GM12892 (cell line): ENCODE measurements around the gene FLYWCH2.
"Not testable (repeated sequence)": the region's sequence is repeated elsewhere in the genome, so short reads cannot be mapped to it uniquely, and the experiment has no call there.

Experiments used
- DNase-seq: peaks from one replicate; pipeline ENCODE4 v3.0.0; 2011; ENCODE audit not compliant: insufficient read length
- FAIRE-seq: peaks from 2 replicates; lab custom pipeline; 2011; peaks lifted over from hg19 to GRCh38; lab: Jason Lieb, UNC
- POLR2A ChIP-seq: IDR thresholded peaks from 2 replicates; pipeline ENCODE4 v1.6.1; 2011; ENCODE audit warnings: low read depth, low read length, control low read depth
- POLR2AphosphoS5 ChIP-seq: IDR thresholded peaks from 2 replicates; pipeline ENCODE4 v1.6.1; 2011; ENCODE audit warnings: low read depth, low read length, control low read depth
- TAF1 ChIP-seq: IDR thresholded peaks from 2 replicates; pipeline ENCODE4 v1.6.1; 2011; ENCODE audit warnings: low read depth, mild to moderate bottlenecking, control low read depth, low read length, borderline replicate concordance

Gene FLYWCH2

DNA sequence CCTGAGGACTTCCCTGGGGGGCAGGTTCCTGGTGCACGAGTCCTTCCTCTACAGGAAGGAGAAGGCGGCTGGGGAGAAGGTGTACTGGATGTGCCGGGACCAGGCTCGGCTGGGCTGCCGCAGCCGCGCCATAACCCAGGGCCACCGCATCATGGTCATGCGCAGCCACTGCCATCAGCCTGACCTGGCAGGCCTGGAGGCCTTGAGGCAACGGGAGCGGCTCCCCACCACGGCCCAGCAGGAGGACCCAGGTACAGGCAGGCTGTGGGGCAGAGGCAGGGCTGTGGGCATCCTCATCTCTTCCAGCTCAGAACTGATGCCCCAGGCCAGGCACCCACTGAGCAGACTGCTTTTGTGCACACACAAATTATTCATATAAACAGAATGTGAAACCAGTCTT lies 55.2 kb downstream of the FLYWCH2 start:
- no peak for FAIRE-seq
- no peak for TF ChIP-seq POLR2A
- TF ChIP-seq TAF1, result no peak
- TF ChIP-seq POLR2AphosphoS5, result no peak

DNA sequence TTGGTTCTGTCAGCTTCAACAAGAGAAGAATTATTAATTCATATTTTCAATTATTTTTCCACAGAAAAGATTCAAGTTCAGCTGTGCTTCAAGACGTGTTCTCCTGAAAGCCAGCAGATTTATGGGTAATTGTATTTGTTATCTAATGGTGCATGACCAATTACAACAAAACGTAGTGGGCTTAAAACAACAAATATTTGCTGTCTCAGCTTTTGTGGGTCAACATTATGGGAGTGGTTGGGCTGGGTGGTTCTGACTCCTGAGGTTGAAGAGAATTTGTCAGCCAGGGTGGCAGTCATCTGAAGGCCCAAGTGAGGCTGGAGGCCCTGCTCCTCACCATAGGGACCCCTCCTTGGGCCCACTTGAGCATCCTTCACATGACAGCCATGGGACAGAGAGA lies 57.0 kb downstream of the FLYWCH2 start:
- DNase-seq, result no peak
- TF ChIP-seq POLR2AphosphoS5 (no peak), POLR2A (no peak), TAF1 (no peak)
- no peak for FAIRE-seq

More for the DNA sequence above, 55.2 kb downstream of the FLYWCH2 start:
- no peak for DNase-seq

DNA sequence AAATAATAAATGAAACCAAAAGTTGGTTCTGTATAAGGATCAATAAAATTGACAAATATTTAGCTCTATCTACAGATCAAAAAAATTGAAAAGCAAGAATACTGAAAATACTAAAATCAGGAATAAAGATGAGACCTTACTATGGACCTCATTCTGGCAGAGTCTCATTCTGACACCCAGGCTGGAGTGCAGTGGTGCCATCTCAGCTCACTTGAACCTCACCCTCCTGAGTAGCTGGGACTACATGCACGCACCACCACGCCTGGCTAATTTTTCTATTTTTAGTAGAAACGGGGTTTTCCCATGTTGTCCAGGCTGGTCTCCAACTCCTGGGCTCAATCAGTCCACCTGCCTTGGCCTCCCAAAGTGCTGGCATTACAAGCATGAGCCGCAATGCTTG lies 59.0 kb downstream of the FLYWCH2 start:
- no peak for TF ChIP-seq POLR2AphosphoS5
- DNase-seq, result no peak
- FAIRE-seq, result no peak

DNA sequence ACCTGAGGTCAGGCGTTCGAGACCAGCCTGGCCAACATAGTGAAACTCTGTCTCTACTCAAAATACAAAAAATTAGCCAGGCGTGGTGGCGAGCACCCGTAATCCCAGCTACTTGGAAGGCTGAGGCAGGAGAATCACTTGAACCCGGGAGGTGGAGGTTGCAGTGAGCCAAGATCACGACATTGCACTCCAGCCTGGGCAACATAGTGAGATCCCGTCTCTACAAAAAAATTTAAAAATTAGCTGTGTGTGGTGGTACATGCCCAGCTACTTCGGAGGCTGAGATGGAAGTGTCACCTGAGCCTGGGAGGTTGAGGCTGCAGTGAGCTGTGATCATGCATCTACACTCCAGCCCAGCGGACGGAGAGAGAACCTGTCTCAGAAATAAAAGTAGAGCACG lies 60.7 kb downstream of the FLYWCH2 start:
- not testable (repeated sequence) for FAIRE-seq, DNase-seq

DNA sequence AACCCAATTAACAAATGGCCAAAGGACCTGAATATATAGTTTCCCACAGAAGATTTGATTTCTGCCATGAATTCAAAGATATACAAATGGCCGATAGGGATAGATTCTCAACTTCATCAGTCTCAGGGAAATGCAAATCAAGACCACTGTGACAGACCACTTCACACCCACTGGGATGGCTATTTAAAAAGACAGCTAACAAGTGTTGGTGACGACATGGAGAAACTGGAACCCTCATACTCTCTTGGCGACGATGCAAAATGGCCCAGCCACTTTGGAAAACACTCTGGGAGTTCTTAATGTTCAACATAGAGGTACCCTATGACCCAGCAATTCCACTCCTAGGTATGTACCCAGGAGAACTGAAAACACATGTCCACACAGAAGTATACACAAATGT lies 63.6 kb downstream of the FLYWCH2 start:
- DNase-seq (no peak), FAIRE-seq (no peak)
- TF ChIP-seq POLR2AphosphoS5 (no peak), POLR2A (no peak), TAF1 (no peak)
